HL-60 (cell line): ENCODE data around the gene LSS.

Experiments
- DNase-seq, 2 experiments: peaks; one replicate each; pipeline ENCODE4 v3.0.0-alpha.2; 2010 to 2020; ENCODE audit warnings: low read depth in 1 of 2, low spot score in 1 of 2
- H3K27ac ChIP-seq: fragments of 250-450 bp; sonication (Bioruptor Pico); replicated peaks from 2 replicates; pipeline ENCODE4 v1.5.1; 2020; ENCODE audit warnings: mild to moderate bottlenecking, moderate library complexity
- H3K27me3 ChIP-seq: fragments of 250-450 bp; sonication (Bioruptor Pico); 2 replicates; pipeline ENCODE4 v1.5.1; 2021; ENCODE audit warnings: mild to moderate bottlenecking, moderate library complexity; ENCODE audit not compliant: insufficient read depth, poor library complexity, severe bottlenecking
- H3K4me3 ChIP-seq: replicated peaks from 2 replicates; pipeline ENCODE4 v1.5.1; 2011; ENCODE audit warnings: mild to moderate bottlenecking, control low read depth, low read length; ENCODE audit not compliant: insufficient read depth
- GABPA ChIP-seq: IDR thresholded peaks from 2 replicates; pipeline ENCODE4 v1.6.1; 2012; ENCODE audit warnings: low read depth
- POLR2AphosphoS5 ChIP-seq: IDR thresholded peaks from 2 replicates; pipeline ENCODE4 v1.6.1; 2012; ENCODE audit warnings: low read depth
- REST ChIP-seq: IDR thresholded peaks from 2 replicates; pipeline ENCODE4 v1.6.1; 2012; ENCODE audit warnings: low read depth; ENCODE audit not compliant: insufficient replicate concordance
- SPI1 ChIP-seq: IDR thresholded peaks from 2 replicates; pipeline ENCODE4 v1.6.1; 2012; ENCODE audit warnings: low read depth, mild to moderate bottlenecking, borderline replicate concordance
- TF ChIP-seq, protein P1 (sequence below): IDR thresholded peaks from one replicate; pipeline ENCODE4 v1.5.1; 2011; ENCODE audit warnings: low read length, control low read depth, inconsistent platforms; ENCODE audit not compliant: insufficient read depth

The LSS gene

DNA sequence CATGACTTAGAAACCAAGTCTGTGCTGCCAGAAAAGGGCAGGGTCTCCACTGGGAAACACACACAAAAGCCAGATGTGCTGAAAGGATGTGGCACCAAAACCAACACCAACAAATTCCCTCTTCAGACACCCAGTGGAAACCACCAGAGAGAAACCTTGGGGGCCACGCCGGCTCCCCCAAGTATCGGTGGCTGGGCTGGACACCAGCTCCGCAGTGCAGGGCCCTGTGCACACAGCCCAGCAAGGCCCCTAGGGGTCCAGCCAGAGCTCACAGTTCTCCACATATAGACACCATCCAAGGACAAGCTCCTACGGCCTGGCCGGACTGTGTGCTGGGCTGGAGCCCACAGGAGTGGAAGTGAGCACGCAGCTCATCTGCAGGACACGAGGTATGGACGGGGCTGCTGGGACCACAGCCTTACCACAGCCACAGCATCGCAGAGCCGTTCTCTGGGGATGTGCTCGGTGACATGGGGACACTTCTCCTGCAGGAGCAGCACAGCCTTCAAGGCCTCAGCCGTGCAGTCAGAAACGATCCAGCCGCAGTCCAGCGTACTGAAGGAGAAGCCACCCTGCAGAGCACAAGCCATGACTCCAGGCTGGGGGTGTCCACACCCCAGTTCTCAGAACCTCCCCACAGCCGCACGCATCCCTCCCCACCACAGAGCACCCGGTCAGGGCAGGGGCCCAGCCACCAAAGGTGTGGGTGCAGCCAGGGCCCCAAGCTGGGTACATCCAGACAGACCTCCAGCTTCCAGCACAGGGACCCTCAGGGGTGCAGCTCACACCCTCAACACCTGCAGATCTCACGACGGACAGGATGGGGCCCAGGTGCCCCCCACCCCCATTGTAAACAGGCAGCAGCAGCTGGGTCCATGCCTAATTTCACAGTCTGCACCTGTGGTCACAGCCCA lies 21.3 kb downstream of the LSS start:
- no peak overlapping the region for H3K4me3 ChIP-seq
- no peak overlapping the region for H3K27ac ChIP-seq
- DNase-seq = no peak
- no peaks in the 10 kb centered on the region for H3K27me3 ChIP-seq
- TF ChIP-seq POLR2AphosphoS5 (no peak), SPI1 (no peak), GABPA (no peak), REST (no peak)
- TF ChIP-seq, protein P1, sequence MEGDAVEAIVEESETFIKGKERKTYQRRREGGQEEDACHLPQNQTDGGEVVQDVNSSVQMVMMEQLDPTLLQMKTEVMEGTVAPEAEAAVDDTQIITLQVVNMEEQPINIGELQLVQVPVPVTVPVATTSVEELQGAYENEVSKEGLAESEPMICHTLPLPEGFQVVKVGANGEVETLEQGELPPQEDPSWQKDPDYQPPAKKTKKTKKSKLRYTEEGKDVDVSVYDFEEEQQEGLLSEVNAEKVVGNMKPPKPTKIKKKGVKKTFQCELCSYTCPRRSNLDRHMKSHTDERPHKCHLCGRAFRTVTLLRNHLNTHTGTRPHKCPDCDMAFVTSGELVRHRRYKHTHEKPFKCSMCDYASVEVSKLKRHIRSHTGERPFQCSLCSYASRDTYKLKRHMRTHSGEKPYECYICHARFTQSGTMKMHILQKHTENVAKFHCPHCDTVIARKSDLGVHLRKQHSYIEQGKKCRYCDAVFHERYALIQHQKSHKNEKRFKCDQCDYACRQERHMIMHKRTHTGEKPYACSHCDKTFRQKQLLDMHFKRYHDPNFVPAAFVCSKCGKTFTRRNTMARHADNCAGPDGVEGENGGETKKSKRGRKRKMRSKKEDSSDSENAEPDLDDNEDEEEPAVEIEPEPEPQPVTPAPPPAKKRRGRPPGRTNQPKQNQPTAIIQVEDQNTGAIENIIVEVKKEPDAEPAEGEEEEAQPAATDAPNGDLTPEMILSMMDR = no peak

- TF ChIP-seq POLR2AphosphoS5 (no peak), SPI1 (no peak), REST (no peak), GABPA (no peak)
- TF ChIP-seq, protein P1 = no peak
- DNase-seq = no peak
- no peak overlapping the region for H3K27ac ChIP-seq
- H3K27me3 ChIP-seq = no peaks in the 10 kb centered on the region
- H3K4me3 ChIP-seq = no peak overlapping the region
Measured at GRCh38 chr21:46206163-46207005, 22.2 kb downstream of the LSS start.

DNA sequence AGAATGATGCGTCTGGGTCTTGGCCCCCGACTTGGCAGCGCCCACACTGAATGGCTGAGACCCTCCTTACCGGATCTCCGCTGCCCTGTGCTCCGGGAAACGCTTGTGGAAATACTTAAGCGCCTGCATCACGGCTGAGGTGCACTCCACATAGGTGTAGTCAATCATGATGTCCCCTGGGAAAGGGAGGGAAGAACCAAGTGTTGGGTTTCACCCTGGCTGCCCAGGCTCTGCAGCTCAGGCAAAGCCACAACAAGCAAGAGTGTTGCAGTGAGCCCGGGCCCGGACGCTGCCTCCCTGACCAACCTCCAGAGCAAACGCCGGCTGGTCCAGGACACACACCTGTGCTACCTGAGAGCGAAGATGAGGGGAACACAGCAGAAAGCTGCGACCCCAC lies 22.8 kb downstream of the LSS start:
- Histone ChIP-seq H3K27ac (no peak overlapping the region), H3K4me3 (no peak overlapping the region), H3K27me3 (no peaks in the 10 kb centered on the region)
- no peak for DNase-seq
- TF ChIP-seq, protein P1 = no peak
- TF ChIP-seq POLR2AphosphoS5 (no peak), REST (no peak), GABPA (no peak)
